ENCODE results near the gene C2CD2.

The C2CD2 gene

GRCh38 chr21:41887667-41888066 lies 66.2 kb downstream of the C2CD2 start:
- TF ChIP-seq TAF1 (IDR thresholded peaks at IDR 0.05; ENCODE audit: borderline replicate concordance, insufficient read depth, low read length) (no peak), POLR2AphosphoS5 (IDR thresholded peaks at IDR 0.05; ENCODE audit: low read depth, low read length) (no peak), FOXP2 (optimal IDR thresholded peaks at IDR 0.05; ENCODE audit: borderline replicate concordance, extremely low read depth, extremely low read length, insufficient read depth) (no peak), REST (IDR thresholded peaks at IDR 0.05; ENCODE audit: insufficient read depth in 1 of 2, low read depth in 2 of 2, low read length in 2 of 2) (no peak), SIN3A (IDR thresholded peaks at IDR 0.05; ENCODE audit: borderline replicate concordance, insufficient read depth, low read length) (no peak)

- TF ChIP-seq POLR2AphosphoS5 (IDR thresholded peaks at IDR 0.05; ENCODE audit: low read depth, low read length): no peak
- TF ChIP-seq TAF1 (IDR thresholded peaks at IDR 0.05; ENCODE audit: borderline replicate concordance, insufficient read depth, low read length): no peak
- TF ChIP-seq FOXP2 (optimal IDR thresholded peaks at IDR 0.05; ENCODE audit: borderline replicate concordance, extremely low read depth, extremely low read length, insufficient read depth): no peak
- no peak for TF ChIP-seq REST (IDR thresholded peaks at IDR 0.05; ENCODE audit: insufficient read depth in 1 of 2, low read depth in 2 of 2, low read length in 2 of 2)
- no peak for TF ChIP-seq SIN3A (IDR thresholded peaks at IDR 0.05; ENCODE audit: borderline replicate concordance, insufficient read depth, low read length)
Measured at GRCh38 chr21:41886328-41886727, 67.5 kb downstream of the C2CD2 start.

- no peak for TF ChIP-seq TAF1 (IDR thresholded peaks at IDR 0.05; ENCODE audit: borderline replicate concordance, insufficient read depth, low read length)
- TF ChIP-seq POLR2AphosphoS5 (IDR thresholded peaks at IDR 0.05; ENCODE audit: low read depth, low read length): no peak
- TF ChIP-seq REST (IDR thresholded peaks at IDR 0.05; ENCODE audit: insufficient read depth in 1 of 2, low read depth in 2 of 2, low read length in 2 of 2): no peak
- no peak for TF ChIP-seq SIN3A (IDR thresholded peaks at IDR 0.05; ENCODE audit: borderline replicate concordance, insufficient read depth, low read length)
- TF ChIP-seq FOXP2 (optimal IDR thresholded peaks at IDR 0.05; ENCODE audit: borderline replicate concordance, extremely low read depth, extremely low read length, insufficient read depth): no peak
Measured at GRCh38 chr21:41885341-41886024, 68.3 kb downstream of the C2CD2 start.

- TF ChIP-seq FOXP2 (optimal IDR thresholded peaks at IDR 0.05; ENCODE audit: borderline replicate concordance, extremely low read depth, extremely low read length, insufficient read depth) (no peak), TAF1 (IDR thresholded peaks at IDR 0.05; ENCODE audit: borderline replicate concordance, insufficient read depth, low read length) (no peak), POLR2AphosphoS5 (IDR thresholded peaks at IDR 0.05; ENCODE audit: low read depth, low read length) (no peak), SIN3A (IDR thresholded peaks at IDR 0.05; ENCODE audit: borderline replicate concordance, insufficient read depth, low read length) (no peak), REST (IDR thresholded peaks at IDR 0.05; ENCODE audit: insufficient read depth in 1 of 2, low read depth in 2 of 2, low read length in 2 of 2) (no peak)
Measured at GRCh38 chr21:41884501-41885030, 69.3 kb downstream of the C2CD2 start.

Measured in PFSK-1 (cell line).